Transverse colon (tissue), 3 donors: Measurements from ENCODE around the gene ROS1.

Experiments
- POLR2A ChIP-seq: fragments of 450-650 bp; IDR thresholded peaks from one replicate; pipeline ENCODE4 v1.6.1; 2016; ENCODE audit warnings: antibody characterized with exemption, mild to moderate bottlenecking, moderate library complexity
- TF ChIP-seq, protein P1 (sequence below), 5 experiments: fragments of 200-600 bp in 3 of 5; fragments of 450-650 bp in 2 of 5; sonication (generic) in 3 of 5; IDR thresholded peaks; 1 replicate in 2 of 5; 2 replicates in 3 of 5; pipeline ENCODE4 v1.5.1; 2016 to 2017; ENCODE audit warnings: antibody characterized with exemption in 5 of 5, inconsistent platforms in 3 of 5, mild to moderate bottlenecking in 2 of 5, moderate library complexity in 1 of 5

GRCh38 chr6:117467876-117468275 is 42.1 kb upstream of the ROS1 start:
- TF ChIP-seq, protein P1, sequence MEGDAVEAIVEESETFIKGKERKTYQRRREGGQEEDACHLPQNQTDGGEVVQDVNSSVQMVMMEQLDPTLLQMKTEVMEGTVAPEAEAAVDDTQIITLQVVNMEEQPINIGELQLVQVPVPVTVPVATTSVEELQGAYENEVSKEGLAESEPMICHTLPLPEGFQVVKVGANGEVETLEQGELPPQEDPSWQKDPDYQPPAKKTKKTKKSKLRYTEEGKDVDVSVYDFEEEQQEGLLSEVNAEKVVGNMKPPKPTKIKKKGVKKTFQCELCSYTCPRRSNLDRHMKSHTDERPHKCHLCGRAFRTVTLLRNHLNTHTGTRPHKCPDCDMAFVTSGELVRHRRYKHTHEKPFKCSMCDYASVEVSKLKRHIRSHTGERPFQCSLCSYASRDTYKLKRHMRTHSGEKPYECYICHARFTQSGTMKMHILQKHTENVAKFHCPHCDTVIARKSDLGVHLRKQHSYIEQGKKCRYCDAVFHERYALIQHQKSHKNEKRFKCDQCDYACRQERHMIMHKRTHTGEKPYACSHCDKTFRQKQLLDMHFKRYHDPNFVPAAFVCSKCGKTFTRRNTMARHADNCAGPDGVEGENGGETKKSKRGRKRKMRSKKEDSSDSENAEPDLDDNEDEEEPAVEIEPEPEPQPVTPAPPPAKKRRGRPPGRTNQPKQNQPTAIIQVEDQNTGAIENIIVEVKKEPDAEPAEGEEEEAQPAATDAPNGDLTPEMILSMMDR (IDR thresholded peaks at IDR 0.05), result no peak
- TF ChIP-seq POLR2A, result no peak
